Measurements from ENCODE around the gene IGSF21.

IGSF21 gene

DNA sequence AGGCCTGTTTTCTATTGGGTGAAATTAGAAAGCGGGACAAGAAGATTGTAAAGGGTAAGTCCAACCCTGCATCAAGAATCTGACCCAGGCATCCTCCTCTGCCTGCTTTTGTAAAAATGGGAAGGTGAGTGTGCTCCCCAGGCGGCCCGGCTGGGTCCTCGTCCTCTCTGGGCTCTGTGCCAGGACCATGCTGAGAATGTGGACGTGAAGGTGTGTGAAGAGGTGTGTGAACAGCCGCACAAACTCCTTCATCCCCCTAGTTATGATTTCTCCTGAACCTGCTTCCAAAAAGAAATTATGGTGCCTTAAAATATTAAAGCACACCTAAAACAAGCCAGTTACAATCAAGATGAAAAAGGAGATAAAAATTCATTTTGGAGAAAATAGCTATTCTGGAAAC lies 185.7 kb downstream of the IGSF21 start:
- H3K27me3 ChIP-seq (ENCODE audit: insufficient read depth, low read length): peaks cover 9% of the 10 kb centered on the region; the same call in 1 of the 2 replicates
- no peak overlapping the region for H3K9ac ChIP-seq (ENCODE audit: low read length)

DNA sequence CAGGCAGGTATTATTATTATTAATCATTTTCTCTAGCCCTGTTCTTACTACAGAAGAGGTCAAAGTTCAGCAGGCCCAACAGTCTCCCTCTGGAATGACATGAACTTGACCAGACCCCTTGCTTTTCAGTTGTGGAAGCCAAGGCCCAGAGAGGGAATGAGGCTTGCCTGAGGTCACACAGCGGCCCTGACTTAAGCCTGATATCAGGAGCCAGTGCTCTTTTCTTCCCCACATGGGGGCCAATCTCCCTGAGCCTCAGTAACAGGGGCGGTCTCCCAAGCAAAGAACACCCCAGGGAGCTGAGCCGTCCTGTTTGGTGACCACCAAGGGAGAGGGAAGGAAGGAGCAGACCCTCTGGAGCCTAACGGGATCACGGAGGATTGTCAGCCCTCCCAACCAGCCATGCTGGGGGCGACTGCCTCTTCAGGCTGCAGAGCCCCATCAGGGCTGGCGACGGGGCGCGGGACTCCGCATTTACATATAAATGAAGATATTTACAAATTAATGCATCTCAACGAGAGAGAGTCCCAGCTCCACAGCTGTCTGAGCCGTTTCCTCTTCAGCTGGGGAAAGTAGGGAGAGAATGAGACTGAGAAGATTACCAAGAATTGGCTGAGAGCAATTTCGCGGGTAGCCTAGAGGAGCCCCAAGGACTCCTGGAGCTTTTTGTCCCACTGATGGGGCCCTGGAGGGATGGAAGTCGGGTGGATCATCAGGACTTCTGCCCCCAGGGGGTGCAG lies 187.0 kb downstream of the IGSF21 start:
- no peaks in the 10 kb centered on the region for H3K9me2 ChIP-seq (ENCODE audit: low read depth, low read length)
- H3K9ac ChIP-seq (ENCODE audit: low read length): no peak overlapping the region
- H3K4me3 ChIP-seq (ENCODE audit: low read depth, low read length, poor library complexity, severe bottlenecking): no peak overlapping the region
- H3K27me3 ChIP-seq (ENCODE audit: insufficient read depth, low read length): peaks cover 9% of the 10 kb centered on the region; the same call in 1 of the 2 replicates
- no peak overlapping the region for H3K27ac ChIP-seq (ENCODE audit: low read depth, low read length, poor library complexity, severe bottlenecking)
- no peaks in the 10 kb centered on the region for H3K9me3 ChIP-seq (ENCODE audit: low read length)
- H2AFZ ChIP-seq (ENCODE audit: low read length): no peak overlapping the region
- H3K4me2 ChIP-seq (ENCODE audit: low read length): no peak overlapping the region
- H3F3A ChIP-seq (ENCODE audit: insufficient read depth, low read length): no peaks in the 10 kb centered on the region
- no peaks in the 10 kb centered on the region for H3K79me2 ChIP-seq (ENCODE audit: insufficient read depth, low read length)
- H4K20me1 ChIP-seq (ENCODE audit: insufficient read depth, low read length): no peaks in the 10 kb centered on the region
- H3K4me1 ChIP-seq (ENCODE audit: insufficient read depth, low read length, severe bottlenecking): no peaks in the 10 kb centered on the region
- H3K36me3 ChIP-seq (ENCODE audit: insufficient read depth, low read length): no peaks in the 10 kb centered on the region
- TF ChIP-seq EZH2 (IDR thresholded peaks at IDR 0.05; ENCODE audit: borderline replicate concordance, low read length): no peak
- TF ChIP-seq, protein P1, sequence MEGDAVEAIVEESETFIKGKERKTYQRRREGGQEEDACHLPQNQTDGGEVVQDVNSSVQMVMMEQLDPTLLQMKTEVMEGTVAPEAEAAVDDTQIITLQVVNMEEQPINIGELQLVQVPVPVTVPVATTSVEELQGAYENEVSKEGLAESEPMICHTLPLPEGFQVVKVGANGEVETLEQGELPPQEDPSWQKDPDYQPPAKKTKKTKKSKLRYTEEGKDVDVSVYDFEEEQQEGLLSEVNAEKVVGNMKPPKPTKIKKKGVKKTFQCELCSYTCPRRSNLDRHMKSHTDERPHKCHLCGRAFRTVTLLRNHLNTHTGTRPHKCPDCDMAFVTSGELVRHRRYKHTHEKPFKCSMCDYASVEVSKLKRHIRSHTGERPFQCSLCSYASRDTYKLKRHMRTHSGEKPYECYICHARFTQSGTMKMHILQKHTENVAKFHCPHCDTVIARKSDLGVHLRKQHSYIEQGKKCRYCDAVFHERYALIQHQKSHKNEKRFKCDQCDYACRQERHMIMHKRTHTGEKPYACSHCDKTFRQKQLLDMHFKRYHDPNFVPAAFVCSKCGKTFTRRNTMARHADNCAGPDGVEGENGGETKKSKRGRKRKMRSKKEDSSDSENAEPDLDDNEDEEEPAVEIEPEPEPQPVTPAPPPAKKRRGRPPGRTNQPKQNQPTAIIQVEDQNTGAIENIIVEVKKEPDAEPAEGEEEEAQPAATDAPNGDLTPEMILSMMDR (IDR thresholded peaks at IDR 0.05; ENCODE audit: low read length): no peak

More for the DNA sequence above, 185.7 kb downstream of the IGSF21 start:
- Histone ChIP-seq H3K4me3 (ENCODE audit: low read depth, low read length, poor library complexity, severe bottlenecking) (no peak overlapping the region), H3K9me2 (ENCODE audit: low read depth, low read length) (no peaks in the 10 kb centered on the region), H3K4me1 (ENCODE audit: insufficient read depth, low read length, severe bottlenecking) (no peaks in the 10 kb centered on the region), H3K27ac (ENCODE audit: low read depth, low read length, poor library complexity, severe bottlenecking) (no peak overlapping the region), H3K9me3 (ENCODE audit: low read length) (no peaks in the 10 kb centered on the region), H3F3A (ENCODE audit: insufficient read depth, low read length) (no peaks in the 10 kb centered on the region), H3K36me3 (ENCODE audit: insufficient read depth, low read length) (no peaks in the 10 kb centered on the region), H4K20me1 (ENCODE audit: insufficient read depth, low read length) (no peaks in the 10 kb centered on the region), H3K4me2 (ENCODE audit: low read length) (no peak overlapping the region), H3K79me2 (ENCODE audit: insufficient read depth, low read length) (no peaks in the 10 kb centered on the region), H2AFZ (ENCODE audit: low read length) (no peak overlapping the region)
- TF ChIP-seq, protein P1 (IDR thresholded peaks at IDR 0.05; ENCODE audit: low read length): no peak
- no peak for TF ChIP-seq EZH2 (IDR thresholded peaks at IDR 0.05; ENCODE audit: borderline replicate concordance, low read length)

DNA sequence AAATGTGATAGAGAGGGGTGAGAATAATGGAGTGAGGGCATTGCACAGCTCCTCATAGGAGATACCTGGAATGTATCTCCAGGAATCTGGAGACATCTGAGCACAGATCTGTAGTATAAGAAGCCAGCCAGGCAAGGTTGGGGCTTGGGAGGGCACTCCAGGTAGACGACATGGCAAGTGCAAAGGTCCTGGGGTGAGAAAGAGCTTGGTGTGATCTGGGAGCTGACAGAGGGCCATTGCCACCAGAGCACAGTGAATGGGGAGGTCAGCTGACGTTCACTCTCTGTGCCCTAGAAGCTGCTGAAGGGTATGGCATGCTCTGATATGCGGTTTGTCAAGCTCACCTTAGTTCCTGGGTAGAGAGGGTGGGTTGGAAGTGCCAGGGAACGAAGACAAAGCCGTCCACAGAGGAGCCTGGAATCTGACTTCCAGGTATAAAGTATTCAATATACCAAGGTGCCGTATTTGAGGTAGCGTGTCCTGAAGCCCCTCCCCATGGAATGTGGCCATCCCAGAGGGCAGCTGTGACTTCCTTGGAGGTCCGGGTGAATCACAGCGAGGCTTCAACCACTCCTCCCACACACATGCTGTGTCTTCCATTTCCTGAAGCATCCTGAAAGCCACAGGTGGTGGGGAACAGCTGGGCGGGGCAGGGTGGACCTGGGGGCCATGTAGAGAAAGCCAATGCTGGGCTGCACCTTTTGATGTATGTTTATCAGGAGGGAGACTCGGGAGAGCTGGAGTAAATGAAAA lies 190.5 kb downstream of the IGSF21 start:
- Histone ChIP-seq H3K9me3 (ENCODE audit: low read length) (no peaks in the 10 kb centered on the region), H3K79me2 (ENCODE audit: insufficient read depth, low read length) (no peaks in the 10 kb centered on the region), H2AFZ (ENCODE audit: low read length) (no peak overlapping the region), H3K36me3 (ENCODE audit: insufficient read depth, low read length) (no peaks in the 10 kb centered on the region), H3K4me1 (ENCODE audit: insufficient read depth, low read length, severe bottlenecking) (no peaks in the 10 kb centered on the region), H4K20me1 (ENCODE audit: insufficient read depth, low read length) (no peaks in the 10 kb centered on the region), H3K27me3 (ENCODE audit: insufficient read depth, low read length) (peaks cover 9% of the 10 kb centered on the region; the same call in 1 of the 2 replicates), H3K4me3 (ENCODE audit: low read depth, low read length, poor library complexity, severe bottlenecking) (no peak overlapping the region), H3K9ac (ENCODE audit: low read length) (no peak overlapping the region), H3K9me2 (ENCODE audit: low read depth, low read length) (no peaks in the 10 kb centered on the region), H3K4me2 (ENCODE audit: low read length) (no peak overlapping the region), H3K27ac (ENCODE audit: low read depth, low read length, poor library complexity, severe bottlenecking) (no peak overlapping the region), H3F3A (ENCODE audit: insufficient read depth, low read length) (no peaks in the 10 kb centered on the region)
- TF ChIP-seq, protein P1 (IDR thresholded peaks at IDR 0.05; ENCODE audit: low read length): no peak
- no peak for TF ChIP-seq EZH2 (IDR thresholded peaks at IDR 0.05; ENCODE audit: borderline replicate concordance, low read length)

Measured in OCI-LY1 (cell line).